NOMO-1 treated with dmso at 0.1 percent for 144 hours (cell line): ENCODE data around the gene HMCES.
"Not testable (repeated sequence)": the region's sequence is repeated elsewhere in the genome, so short reads cannot be mapped to it uniquely, and the experiment has no call there.

ENCODE experiments used
- DNase-seq: peaks from one replicate; lab custom pipeline; 2025; ENCODE audit not compliant: unreplicated experiment; lab: John Stamatoyannopoulos, UW

Gene HMCES

GRCh38 chr3:129256270-129256669, 22.4 kb upstream of the HMCES start:
- no peak for DNase-seq

DNA sequence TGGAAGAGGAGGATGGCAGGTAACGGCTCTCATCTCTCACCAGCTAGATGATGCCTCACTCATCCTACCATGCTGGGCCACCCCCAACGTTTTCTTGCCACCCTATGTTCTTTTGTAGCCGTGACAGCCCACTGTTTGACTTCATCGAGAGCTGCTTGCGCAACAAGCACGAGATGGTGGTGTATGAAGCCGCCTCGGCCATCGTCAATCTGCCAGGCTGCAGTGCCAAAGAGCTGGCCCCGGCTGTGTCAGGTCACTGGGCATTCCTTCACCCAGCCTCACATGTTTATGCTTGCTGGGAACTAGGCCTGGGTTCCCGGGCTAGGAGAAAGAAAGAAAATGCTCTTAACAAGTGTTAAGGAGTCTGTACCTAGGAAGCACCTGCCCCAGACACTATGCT, 21.1 kb upstream of the HMCES start:
- DNase-seq, result no peak

- no peak for DNase-seq
These were observed 18.8 kb upstream of the HMCES start for GRCh38 chr3:129259612-129260477.

- no peak for DNase-seq
These were observed 18.1 kb upstream of the HMCES start for GRCh38 chr3:129260606-129261005.

GRCh38 chr3:129261894-129262293, 16.8 kb upstream of the HMCES start:
- no peak for DNase-seq

- no peak for DNase-seq
These were observed 15.3 kb upstream of the HMCES start for GRCh38 chr3:129263161-129263910.

DNA sequence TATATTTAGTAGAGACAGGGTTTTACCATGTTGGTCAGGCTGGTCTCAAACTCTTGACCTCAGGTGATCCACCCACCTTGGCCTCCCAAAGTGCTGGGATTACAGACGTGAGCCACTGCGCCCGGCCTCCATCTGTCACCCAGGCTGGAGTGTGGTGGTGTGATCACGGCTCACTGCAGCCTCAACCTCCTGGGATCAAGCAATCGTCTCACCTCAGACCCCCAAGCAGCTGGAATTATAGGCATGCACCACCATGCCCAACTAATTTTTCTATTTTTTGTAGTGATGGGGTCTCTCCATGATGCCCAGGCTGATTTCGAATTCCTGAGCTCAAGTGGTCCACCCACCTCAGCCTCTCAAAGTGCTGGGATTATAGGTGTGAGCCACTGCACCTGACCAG, 13.7 kb upstream of the HMCES start:
- not testable (repeated sequence) for DNase-seq

DNA sequence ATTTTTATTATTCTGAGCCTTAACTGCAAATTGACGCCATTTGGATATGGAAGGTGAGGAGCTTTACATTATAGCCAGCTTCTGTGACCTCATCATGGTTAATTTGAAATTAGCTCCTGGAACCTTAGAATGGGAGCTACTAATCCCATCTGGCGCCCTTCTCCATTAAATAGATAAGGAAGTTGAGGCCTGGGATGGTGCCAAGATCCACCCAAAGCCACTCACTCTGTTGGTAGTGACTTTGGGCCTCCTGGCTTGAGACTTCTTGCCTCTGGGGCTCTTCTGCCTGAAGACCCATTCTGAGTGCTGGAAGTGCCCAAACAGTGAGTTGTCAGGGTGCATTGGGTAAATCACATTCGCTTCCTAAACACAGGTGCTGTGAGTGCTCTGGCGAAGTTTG, 12.0 kb upstream of the HMCES start:
- no peak for DNase-seq

- no peak for DNase-seq
These were observed 10.3 kb upstream of the HMCES start for GRCh38 chr3:129268396-129268795.

- no peak for DNase-seq
These were observed 7.0 kb upstream of the HMCES start for GRCh38 chr3:129271674-129272073.

GRCh38 chr3:129276385-129276784, 2.3 kb upstream of the HMCES start:
- no peak for DNase-seq

GRCh38 chr3:129277829-129278271, 820 bp upstream of the HMCES start:
- no peak for DNase-seq

DNA sequence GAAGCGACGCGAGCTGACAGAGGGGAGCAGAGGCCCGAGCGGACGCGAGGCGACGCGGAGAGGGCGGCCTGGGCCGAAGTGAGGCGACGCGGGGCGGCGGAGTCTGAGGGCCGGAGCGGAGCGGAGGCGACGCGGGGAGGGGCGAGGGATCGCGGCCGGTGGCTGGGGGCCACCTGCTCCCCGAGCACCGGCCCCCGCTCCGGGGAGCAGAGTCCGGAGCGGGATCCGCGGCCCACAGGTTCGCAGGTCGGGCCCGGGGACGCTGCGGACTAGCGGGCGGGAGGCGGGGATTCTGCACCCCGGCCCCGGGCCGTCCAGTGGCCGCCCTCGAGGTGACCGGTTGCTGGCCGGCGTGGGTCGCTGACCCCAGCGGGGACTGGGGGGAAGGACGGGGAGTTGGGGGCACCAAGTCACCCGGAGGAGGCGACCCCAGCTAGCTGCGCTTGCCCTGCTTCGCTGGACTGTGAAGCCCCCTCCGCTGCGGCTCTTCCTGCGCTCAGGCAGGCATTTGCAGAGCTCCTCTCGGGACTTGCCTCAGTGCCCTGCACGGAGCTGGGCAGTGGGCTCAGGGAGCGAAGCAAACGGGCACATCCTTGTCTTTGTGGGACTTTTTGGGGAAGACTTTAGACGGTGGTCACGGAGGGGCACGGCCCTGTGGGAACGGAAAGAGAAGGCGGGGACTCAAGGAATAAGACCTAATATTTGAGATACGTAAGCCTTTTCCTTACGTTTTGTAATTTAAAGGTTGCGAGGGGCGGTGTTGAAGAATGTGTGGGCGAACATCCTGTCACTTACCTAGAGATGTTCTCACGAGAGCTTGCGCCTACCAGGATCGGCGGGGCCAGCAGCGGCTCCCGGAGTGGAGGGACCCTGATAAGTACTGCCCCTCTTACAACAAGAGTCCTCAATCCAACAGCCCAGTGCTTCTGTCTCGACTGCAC, 566 bp downstream of the HMCES start:
- no peak for DNase-seq

- no peak for DNase-seq
These were observed 1.5 kb downstream of the HMCES start for GRCh38 chr3:129280183-129280582.

GRCh38 chr3:129281726-129282125, 3.1 kb downstream of the HMCES start:
- DNase-seq, result no peak

DNA sequence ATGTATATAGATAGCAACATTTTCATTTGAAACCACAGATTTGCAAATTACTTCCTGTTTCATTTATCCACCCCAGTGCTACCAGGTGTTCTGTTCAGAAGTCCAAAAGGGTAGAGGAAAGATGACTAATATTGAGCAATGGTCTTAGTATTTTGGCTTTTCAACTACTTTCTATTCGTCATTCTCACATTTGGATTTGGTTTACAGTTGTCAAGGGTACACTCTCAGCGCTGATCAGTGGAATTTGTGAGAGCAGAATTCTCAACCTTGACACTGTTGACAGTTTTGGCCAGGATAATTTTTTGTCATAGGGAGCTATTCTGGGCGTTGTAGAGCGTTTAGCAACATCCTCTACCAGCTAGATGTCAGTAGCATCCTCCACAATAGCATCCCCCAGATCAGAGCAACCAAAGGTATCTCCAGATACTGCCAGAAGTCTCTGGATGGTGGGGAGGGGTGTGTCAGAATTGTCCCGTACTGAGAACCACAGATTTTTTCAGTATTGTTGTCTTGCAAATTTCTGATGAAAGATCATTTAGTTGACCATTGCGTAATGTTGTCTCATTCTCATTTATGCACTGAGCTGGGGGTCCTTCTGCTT, 4.2 kb downstream of the HMCES start:
- DNase-seq, result peak; percentile 52

DNA sequence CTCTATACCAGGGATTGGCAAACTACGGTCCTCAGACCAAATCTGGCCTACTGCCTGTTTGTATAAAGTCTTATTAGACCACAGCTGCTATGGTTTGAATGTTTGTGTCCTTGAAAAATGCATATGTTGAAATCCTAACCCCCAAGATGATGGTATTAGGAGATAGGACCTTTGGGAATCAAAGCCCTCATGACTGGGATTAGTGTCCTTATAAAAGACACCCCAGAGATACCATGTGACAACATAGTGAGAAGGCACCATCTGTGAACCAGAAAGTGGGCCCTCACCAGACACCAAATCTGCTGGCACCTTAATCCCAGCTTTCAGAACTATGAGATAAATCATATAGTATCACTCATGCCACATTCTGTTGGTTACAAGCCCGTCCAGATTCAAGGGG, 7.4 kb downstream of the HMCES start:
- DNase-seq, result no peak

GRCh38 chr3:129288446-129288845, 9.8 kb downstream of the HMCES start:
- DNase-seq, result no peak

GRCh38 chr3:129289201-129289921, 10.7 kb downstream of the HMCES start:
- no peak for DNase-seq

- no peak for DNase-seq
These were observed 12.7 kb downstream of the HMCES start for GRCh38 chr3:129291236-129291886.
